ENCODE results near the gene MUL1. TPM values are rescaled to one million over a fixed set of nuclear protein-coding genes. Genes with fewer than 3 reads are reported as not detected.

The MUL1 gene
- total and polyA plus RNA-seq, 9 of the 15 experiments (the other 6 are each of a cell fraction or from before 2014, with no cell fraction given): 10.4 to 32.9 (median 19.3) TPM

DNA sequence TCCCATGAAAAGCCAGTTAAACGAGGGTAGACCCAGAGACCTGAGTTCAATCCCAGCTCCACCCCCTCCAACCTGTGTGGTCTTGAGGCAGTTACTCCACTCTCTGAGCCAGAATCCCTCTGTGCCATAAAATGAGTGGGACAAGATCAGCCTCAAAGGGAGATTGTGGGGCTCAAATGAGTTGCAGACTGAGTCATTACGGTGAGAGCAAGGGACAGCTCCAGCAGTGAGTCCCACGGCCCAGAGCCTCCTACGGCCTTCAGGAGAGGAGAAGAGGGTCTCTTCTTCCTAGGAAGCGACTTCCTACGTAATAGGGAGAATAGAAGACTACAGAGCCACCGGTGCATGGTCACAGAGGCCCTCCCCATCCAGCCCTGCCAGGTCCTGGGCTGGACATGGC is 15.2 kb downstream of the MUL1 start:
- ATAC-seq (no peak), DNase-seq (ENCODE audit: extremely low read depth in 1 of 4, low spot score in 3 of 4) (no peak), FAIRE-seq (no peak)
- 3% methylated on average over 7 of the region's 7 CpGs for WGBS (ENCODE audit: insufficient coverage, low coverage, missing lambda C conversion rate)
- H3K27ac ChIP-seq (ENCODE audit: extremely low read depth, low read depth, low read length): no peak overlapping the region
- TF ChIP-seq CSDE1 (IDR thresholded peaks at IDR 0.05) (no peak), FOXJ3 (CRISPR knock-in tag; IDR thresholded peaks at IDR 0.05) (no peak), KLF16 (IDR thresholded peaks at IDR 0.05) (no peak), NFE2 (IDR thresholded peaks at IDR 0.05; ENCODE audit: low read depth) (no peak), MYNN (IDR thresholded peaks at IDR 0.05) (no peak), MYNN (CRISPR knock-in tag; IDR thresholded peaks at IDR 0.05) (no peak), FUS (optimal IDR thresholded peaks at IDR 0.05; ENCODE audit: low read depth, low read length) (no peak)
- TF ChIP-seq, protein P1, sequence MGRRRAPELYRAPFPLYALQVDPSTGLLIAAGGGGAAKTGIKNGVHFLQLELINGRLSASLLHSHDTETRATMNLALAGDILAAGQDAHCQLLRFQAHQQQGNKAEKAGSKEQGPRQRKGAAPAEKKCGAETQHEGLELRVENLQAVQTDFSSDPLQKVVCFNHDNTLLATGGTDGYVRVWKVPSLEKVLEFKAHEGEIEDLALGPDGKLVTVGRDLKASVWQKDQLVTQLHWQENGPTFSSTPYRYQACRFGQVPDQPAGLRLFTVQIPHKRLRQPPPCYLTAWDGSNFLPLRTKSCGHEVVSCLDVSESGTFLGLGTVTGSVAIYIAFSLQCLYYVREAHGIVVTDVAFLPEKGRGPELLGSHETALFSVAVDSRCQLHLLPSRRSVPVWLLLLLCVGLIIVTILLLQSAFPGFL (CRISPR knock-in tag; IDR thresholded peaks at IDR 0.05): no peak
- TF ChIP-seq, protein P2, sequence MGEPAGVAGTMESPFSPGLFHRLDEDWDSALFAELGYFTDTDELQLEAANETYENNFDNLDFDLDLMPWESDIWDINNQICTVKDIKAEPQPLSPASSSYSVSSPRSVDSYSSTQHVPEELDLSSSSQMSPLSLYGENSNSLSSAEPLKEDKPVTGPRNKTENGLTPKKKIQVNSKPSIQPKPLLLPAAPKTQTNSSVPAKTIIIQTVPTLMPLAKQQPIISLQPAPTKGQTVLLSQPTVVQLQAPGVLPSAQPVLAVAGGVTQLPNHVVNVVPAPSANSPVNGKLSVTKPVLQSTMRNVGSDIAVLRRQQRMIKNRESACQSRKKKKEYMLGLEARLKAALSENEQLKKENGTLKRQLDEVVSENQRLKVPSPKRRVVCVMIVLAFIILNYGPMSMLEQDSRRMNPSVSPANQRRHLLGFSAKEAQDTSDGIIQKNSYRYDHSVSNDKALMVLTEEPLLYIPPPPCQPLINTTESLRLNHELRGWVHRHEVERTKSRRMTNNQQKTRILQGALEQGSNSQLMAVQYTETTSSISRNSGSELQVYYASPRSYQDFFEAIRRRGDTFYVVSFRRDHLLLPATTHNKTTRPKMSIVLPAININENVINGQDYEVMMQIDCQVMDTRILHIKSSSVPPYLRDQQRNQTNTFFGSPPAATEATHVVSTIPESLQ (CRISPR knock-in tag; IDR thresholded peaks at IDR 0.05): no peak
- H3K4me1 ChIP-seq (replicated peaks in 1 of 2; ENCODE audit: control insufficient read depth in 2 of 2, insufficient read depth in 2 of 2, low read length in 2 of 2): no peaks in the 10 kb centered on the region; a peak in 1 of 5 replicates
- H3K79me2 ChIP-seq (ENCODE audit: control insufficient read depth, insufficient read depth, low read length): no peaks in the 10 kb centered on the region
- no peak overlapping the region for H2AFZ ChIP-seq (ENCODE audit: low read depth, low read length)
- BruUV-seq (replicated peaks): no TSS peak
- ChIA-PET CTCF (ENCODE audit: low intra/inter-chr PET ratio) (interaction anchor here (1.0 to 3.4 kb wide), 7 partner anchors 51 to 575 kb away, joined by 3 to 23 read pairs (median 7); no protein-coding TSS in a partner anchor), POLR2A (interaction anchor here (0.6 kb wide), 1 partner anchor 169 kb away, joined by 3 read pairs; no protein-coding TSS in a partner anchor)
- no peaks in the 10 kb centered on the region for H3K36me3 ChIP-seq (ENCODE audit: control insufficient read depth, insufficient read depth, low read length)
- H3K9me1 ChIP-seq (ENCODE audit: control insufficient read depth, insufficient read depth, low read length): no peaks in the 10 kb centered on the region
- no peak overlapping the region for H3K4me2 ChIP-seq (ENCODE audit: insufficient read depth, low read length)
- in situ Hi-C loops (cut with MboI): loop anchor here (5.0 to 10.0 kb wide), 3 partner anchors 120 to 390 kb away; no protein-coding TSS in a partner anchor
- intact Hi-C loops (cut with micrococcal nuclease): loop anchor here (2.0 to 5.0 kb wide), 5 partner anchors 54 to 575 kb away; no protein-coding TSS in a partner anchor
- no peak overlapping the region for H3K9ac ChIP-seq (ENCODE audit: insufficient read depth in 1 of 2, low read depth in 2 of 2, low read length in 2 of 2)
- peaks cover 21 to 43% of the 10 kb centered on the region in 2 experiments; a peak in 4 of 5 replicates for H3K27me3 ChIP-seq (ENCODE audit: control insufficient read depth in 2 of 2, insufficient read depth in 2 of 2, low read length in 2 of 2)
- no peak overlapping the region for H3K4me3 ChIP-seq
- no peaks in the 10 kb centered on the region; the same call in 1 of the 2 replicates for H3K9me3 ChIP-seq (replicated peaks; ENCODE audit: control insufficient read depth, insufficient read depth, low read depth, low read length)
- peaks cover 6% of the 10 kb centered on the region; the same call in 1 of the 2 replicates for H4K20me1 ChIP-seq (replicated peaks; ENCODE audit: control insufficient read depth, insufficient read depth, low read length)
